ENCODE data around the gene CTU1. TPM values are rescaled to one million over a fixed set of nuclear protein-coding genes. Genes with fewer than 3 reads are reported as not detected.

Gene CTU1
- total RNA-seq (2022; extraction: Qiagen RNA extraction; ENCODE audit: low read depth) = 5.9 to 14.1 TPM (median 13.1 TPM) in 5 replicates

DNA sequence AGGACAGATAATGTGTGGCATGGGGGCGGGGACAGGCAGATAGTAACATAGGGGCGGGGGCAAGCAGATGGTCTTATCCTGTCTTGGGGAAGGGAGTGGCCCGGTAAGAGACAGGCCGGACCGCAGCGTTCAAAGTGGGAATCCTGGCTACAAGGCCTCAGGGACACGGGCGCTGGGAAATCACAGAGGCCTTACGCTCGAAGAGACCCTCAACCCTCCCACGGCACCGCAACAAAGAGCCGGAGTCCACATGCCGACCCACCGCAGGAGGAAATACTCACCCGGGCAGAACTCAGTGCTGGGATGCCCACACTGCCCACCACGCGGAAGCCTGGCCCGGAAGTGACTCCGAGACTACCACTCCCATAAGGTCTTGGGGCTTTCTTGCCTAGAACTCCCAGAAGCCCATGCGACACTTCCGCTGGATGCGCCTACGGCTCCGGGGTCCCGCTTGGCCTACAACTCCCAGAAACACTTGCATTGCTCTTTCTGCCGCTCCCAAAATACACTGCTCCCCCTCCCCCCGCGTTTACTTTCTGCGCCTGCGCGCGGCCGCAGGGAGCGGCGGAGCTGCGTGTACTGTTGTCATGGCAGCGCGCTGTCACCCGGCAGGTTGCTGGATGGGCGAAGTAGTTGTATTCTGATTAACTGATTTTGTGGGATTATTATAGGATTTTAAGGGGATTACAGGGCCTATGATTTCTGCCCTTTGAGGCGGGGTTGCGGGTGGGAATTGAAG lies at the start of gene CTU1:
Gene CTU1 (minus strand): TSS at position 344 of the 739 bp plus-strand sequence. CDS start 3,840 bp downstream, outside the sequence.

DNA sequence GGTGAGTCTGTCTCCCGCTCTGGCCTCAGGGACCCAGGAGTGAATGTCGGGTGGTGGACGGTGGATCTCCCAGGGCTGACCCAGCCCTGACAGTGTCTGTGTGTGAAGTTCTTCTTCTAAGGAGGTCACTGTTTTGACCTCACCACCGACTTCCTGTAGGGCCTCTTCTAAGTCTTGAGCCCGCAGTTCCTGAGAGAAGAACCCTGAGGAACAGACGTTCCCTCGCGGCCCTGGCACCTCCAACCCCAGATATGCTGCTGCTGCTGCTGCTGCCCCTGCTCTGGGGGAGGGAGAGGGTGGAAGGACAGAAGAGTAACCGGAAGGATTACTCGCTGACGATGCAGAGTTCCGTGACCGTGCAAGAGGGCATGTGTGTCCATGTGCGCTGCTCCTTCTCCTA lies 33.9 kb upstream of the CTU1 start, which contains the start of gene SIGLEC7:
Gene SIGLEC7 (plus strand): TSS at position 183 of the 400 bp plus-strand sequence. CDS start 69 bp downstream, at position 252.

DNA sequence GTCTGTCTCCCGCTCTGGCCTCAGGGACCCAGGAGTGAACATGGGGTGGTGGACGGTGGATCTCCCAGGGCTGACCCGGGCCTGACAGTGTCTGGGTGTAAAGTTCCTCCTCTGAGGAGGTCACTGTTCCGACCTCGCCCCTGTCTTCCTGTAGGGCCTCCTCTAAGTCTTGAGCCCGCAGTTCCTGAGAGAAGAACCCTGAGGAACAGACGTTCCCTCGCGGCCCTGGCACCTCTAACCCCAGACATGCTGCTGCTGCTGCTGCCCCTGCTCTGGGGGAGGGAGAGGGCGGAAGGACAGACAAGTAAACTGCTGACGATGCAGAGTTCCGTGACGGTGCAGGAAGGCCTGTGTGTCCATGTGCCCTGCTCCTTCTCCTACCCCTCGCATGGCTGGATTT lies 16.5 kb upstream of the CTU1 start, which contains the start of gene SIGLEC9:
Gene SIGLEC9 (plus strand): TSS at position 178 of the 400 bp plus-strand sequence. CDS start 69 bp downstream, at position 247.

DNA sequence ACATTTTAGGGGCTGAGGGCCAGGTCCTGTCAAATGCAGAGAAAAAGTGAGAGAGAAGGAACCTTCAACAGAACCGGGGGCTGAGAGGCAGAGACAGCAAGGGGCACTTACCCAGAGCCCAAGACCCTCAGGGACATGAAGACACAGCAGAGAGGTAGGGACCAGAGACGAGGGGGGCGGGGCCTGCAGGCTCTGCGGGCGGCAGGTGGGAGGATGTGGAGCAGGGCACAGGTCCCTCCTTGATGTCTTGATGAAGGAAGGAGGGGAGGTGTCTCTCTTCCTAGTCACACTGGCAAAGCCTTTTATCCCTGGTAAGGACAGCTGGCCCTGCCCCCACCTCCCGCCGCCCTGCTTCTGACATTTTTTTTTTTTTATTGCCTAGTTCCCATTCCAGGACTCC lies 25.6 kb downstream of the CTU1 start, which contains the start of gene KLK14:
Gene KLK14 (minus strand): TSS at position 277 of the 400 bp plus-strand sequence. CDS start 273 bp downstream, at position 4.

DNA sequence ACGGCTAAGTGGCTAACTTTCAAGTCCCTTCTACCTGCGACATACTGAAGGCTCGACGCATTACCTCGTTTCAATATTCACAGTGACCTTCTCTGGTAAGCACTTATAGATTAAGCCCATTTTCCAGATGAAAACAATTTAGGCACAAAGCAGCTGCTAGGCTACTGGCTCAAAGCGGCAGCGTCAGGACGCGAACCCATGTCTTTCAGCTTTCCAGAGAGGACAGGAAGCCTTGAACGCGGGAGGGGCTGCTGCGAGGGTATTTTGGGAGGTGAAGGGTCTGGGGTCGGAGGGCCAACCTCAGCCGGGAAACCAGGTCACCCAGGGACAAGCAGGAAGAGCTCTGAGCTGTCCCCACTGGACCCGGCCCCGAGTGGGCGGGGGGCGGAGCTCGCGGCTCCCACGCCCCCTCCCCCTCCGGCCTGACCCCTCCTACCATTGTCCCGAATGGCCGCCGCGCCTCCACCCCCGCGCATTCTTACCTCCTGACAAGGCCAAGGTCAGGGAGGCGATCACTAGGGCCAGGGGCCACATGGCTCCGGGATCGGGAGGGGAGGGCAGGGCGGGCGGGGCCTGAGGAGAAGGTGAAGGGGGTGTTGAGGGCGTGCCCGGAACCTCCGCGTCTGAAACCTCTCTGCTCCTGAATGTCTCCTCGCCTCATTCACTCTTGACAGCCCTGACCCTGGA lies 43.5 kb downstream of the CTU1 start, which contains the start of gene KLK13:
Gene KLK13 (minus strand): TSS at position 559 of the 687 bp plus-strand sequence. CDS start 25 bp downstream, at position 534.

Other genes starting within 250 kb of the CTU1 start
- 0.14 to 0.17 TPM in 2 of 5 replicates, not detected in the others for gene KLK2, start 235.0 kb downstream of the CTU1 start, total RNA-seq (2022; extraction: Qiagen RNA extraction; ENCODE audit: low read depth)
- 0.19 to 0.61 TPM (median 0.43 TPM) in 3 of 5 replicates, not detected in the others for gene KLK4, start 197.0 kb downstream of the CTU1 start, total RNA-seq (2022; extraction: Qiagen RNA extraction; ENCODE audit: low read depth)
- 0.09 TPM in 1 of 5 replicates, not detected in the others for gene KLK5, start 155.4 kb downstream of the CTU1 start, total RNA-seq (2022; extraction: Qiagen RNA extraction; ENCODE audit: low read depth)
- gene KLK6, start 138.8 kb downstream of the CTU1 start, total RNA-seq (2022; extraction: Qiagen RNA extraction; ENCODE audit: low read depth) = 0.15 to 1.5 TPM (median 0.28 TPM) in 5 replicates
- not detected in 5 replicates for gene KLK7, start 124.5 kb downstream of the CTU1 start, total RNA-seq (2022; extraction: Qiagen RNA extraction; ENCODE audit: low read depth)
- not detected in 5 replicates for gene KLK8, start 106.8 kb downstream of the CTU1 start, total RNA-seq (2022; extraction: Qiagen RNA extraction; ENCODE audit: low read depth)
- 0.32 to 0.98 TPM (median 0.45 TPM) in 5 replicates for gene KLK10, start 88.7 kb downstream of the CTU1 start, total RNA-seq (2022; extraction: Qiagen RNA extraction; ENCODE audit: low read depth)
- 0.63 TPM in 1 of 5 replicates, not detected in the others for gene KLK11, start 81.8 kb downstream of the CTU1 start, total RNA-seq (2022; extraction: Qiagen RNA extraction; ENCODE audit: low read depth)
- not detected in 5 replicates for gene KLK12, start 73.4 kb downstream of the CTU1 start, total RNA-seq (2022; extraction: Qiagen RNA extraction; ENCODE audit: low read depth)
- gene KLK13, start 43.3 kb downstream of the CTU1 start, total RNA-seq (2022; extraction: Qiagen RNA extraction; ENCODE audit: low read depth) = 0.18 TPM in 1 of 5 replicates, not detected in the others
- gene KLK14, start 25.5 kb downstream of the CTU1 start, total RNA-seq (2022; extraction: Qiagen RNA extraction; ENCODE audit: low read depth) = 0.32 to 0.71 TPM (median 0.42 TPM) in 5 replicates
- gene SIGLEC9, start 16.5 kb upstream of the CTU1 start, total RNA-seq (2022; extraction: Qiagen RNA extraction; ENCODE audit: low read depth) = 0.06 to 0.08 TPM in 2 of 5 replicates, not detected in the others
- not detected in 5 replicates for gene SIGLEC7, start 33.9 kb upstream of the CTU1 start, total RNA-seq (2022; extraction: Qiagen RNA extraction; ENCODE audit: low read depth)
- not detected in 5 replicates for gene CD33, start 116.7 kb upstream of the CTU1 start, total RNA-seq (2022; extraction: Qiagen RNA extraction; ENCODE audit: low read depth)
- not detected in 5 replicates for gene SIGLECL1, start 142.7 kb upstream of the CTU1 start, total RNA-seq (2022; extraction: Qiagen RNA extraction; ENCODE audit: low read depth)
- 0.06 to 0.08 TPM (median 0.06 TPM) in 3 of 5 replicates, not detected in the others for gene IGLON5, start 203.2 kb upstream of the CTU1 start, total RNA-seq (2022; extraction: Qiagen RNA extraction; ENCODE audit: low read depth)
- 10.7 to 14.9 TPM (median 14.4 TPM) in 5 replicates for gene VSIG10L, start 233.7 kb upstream of the CTU1 start, total RNA-seq (2022; extraction: Qiagen RNA extraction; ENCODE audit: low read depth)

All from A549 treated with GW870086 at 1 μM for 4 hours (cell line).